ENCODE results near the gene AP5S1. TPM values are rescaled to one million over a fixed set of nuclear protein-coding genes. Genes with fewer than 3 reads are reported as not detected.
"Not testable (repeated sequence)": the region's sequence is repeated elsewhere in the genome, so short reads cannot be mapped to it uniquely, and the experiment has no call there.

AP5S1 gene
- total RNA-seq, 2 donors from 2014 or later = 10.6 to 17.8 TPM

DNA sequence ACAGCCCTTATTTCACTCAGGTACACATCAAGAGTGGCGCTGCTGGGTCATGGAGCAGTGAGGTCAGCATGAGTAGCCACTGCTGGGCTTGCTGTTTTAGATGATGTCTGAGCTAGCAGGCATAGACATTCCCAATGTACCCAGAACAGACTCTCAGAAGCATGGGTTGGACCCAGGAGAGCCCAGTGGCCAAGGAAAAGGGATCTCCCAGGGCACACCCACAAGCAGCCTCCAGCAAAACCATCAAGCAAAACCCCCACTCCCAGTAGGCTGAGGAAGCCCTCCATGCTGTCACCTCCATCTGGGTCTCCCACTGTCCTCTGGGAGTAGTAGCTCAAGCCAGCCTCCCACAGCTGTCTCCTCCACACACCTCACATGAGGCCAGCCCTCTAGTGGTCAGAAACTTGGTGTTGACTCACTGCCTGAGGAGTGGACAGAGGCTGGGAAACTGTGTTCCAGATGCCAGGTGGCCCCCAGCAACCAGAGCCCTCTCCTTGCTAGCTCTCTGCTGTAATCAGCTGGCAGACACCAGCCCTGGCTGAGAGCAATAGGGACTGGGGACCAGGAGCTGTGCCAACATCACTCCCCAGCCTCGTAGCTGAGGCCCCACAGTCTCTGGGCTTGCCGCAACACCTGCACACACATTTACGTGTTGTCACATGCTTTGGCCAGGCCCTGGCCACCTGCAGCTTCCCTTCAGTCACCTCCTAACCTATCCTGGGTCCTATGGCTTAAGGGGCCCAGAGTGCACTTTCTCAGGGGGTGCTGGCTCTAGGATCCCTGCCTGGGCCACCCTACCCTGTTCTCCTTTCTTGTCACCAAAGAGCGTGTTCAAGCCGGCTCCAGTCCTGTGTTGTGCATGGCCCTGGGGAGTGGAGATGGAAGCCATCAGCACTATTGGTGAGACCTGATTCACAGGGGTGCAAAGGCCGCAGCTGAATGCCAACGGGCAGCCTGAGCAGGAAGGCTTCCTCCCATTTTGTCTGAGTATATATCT lies 1.9 kb upstream of the AP5S1 start:
- H3K27ac Mint-ChIP-seq = peak overlapping the region in 1 of 2 donors; percentile 96
- DNase-seq (ENCODE audit: low spot score in 2 of 2) (no peak), ATAC-seq (no peak)
- H3K9me3 Mint-ChIP-seq = no peaks in the 10 kb centered on the region
- H3K36me3 Mint-ChIP-seq = peaks cover 0 to 14% of the 10 kb centered on the region in 2 donors

- Mint-ChIP-seq H3K9me3 (no peaks in the 10 kb centered on the region), H3K36me3 (peaks cover 0 to 14% of the 10 kb centered on the region in 2 donors), H3K27ac (peak overlapping the region; percentile 92 to 96)
- ATAC-seq (no peak), DNase-seq (ENCODE audit: low spot score in 2 of 2) (no peak)
Observed at GRCh38 chr20:3819411-3820047, 818 bp upstream of the AP5S1 start.

- H3K27ac Mint-ChIP-seq = peak overlapping the region; percentile 96 to 97
- DNase-seq (ENCODE audit: low spot score in 2 of 2) (no peak), ATAC-seq (no peak)
- peaks cover 0 to 14% of the 10 kb centered on the region in 2 donors for H3K36me3 Mint-ChIP-seq
- H3K9me3 Mint-ChIP-seq = no peaks in the 10 kb centered on the region
Observed at GRCh38 chr20:3820901-3821727, 767 bp downstream of the AP5S1 start.

DNA sequence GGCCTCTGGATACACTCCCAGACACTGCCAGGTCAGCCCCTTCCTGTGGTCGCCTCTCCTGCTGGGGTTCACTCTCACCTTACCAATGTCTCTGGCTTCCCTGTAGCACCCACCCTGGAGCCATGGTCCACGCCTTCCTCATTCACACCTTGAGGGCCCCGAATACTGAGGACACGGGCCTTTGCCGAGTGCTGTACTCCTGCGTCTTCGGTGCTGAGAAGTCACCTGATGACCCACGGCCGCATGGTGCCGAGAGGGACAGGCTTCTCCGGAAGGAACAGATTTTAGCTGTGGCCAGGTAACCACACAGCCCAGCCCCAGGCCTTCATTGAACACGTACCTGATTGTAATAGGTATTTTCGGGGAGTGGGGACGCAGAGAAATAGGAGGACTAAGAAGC lies 1.6 kb downstream of the AP5S1 start:
- DNase-seq (ENCODE audit: low spot score in 2 of 2) = no peak
- peak overlapping the region in 1 of 2 donors; percentile 96 for H3K27ac Mint-ChIP-seq
- ATAC-seq = no peak
- no peaks in the 10 kb centered on the region for H3K9me3 Mint-ChIP-seq
- H3K36me3 Mint-ChIP-seq = peaks cover 0 to 14% of the 10 kb centered on the region in 2 donors

GRCh38 chr20:3823881-3824280 lies 3.5 kb downstream of the AP5S1 start:
- DNase-seq (ENCODE audit: low spot score in 2 of 2) = no peak
- Mint-ChIP-seq H3K36me3 (peaks cover 0 to 14% of the 10 kb centered on the region in 2 donors), H3K27ac (no peak overlapping the region), H3K9me3 (no peaks in the 10 kb centered on the region)
- ATAC-seq = no peak

DNA sequence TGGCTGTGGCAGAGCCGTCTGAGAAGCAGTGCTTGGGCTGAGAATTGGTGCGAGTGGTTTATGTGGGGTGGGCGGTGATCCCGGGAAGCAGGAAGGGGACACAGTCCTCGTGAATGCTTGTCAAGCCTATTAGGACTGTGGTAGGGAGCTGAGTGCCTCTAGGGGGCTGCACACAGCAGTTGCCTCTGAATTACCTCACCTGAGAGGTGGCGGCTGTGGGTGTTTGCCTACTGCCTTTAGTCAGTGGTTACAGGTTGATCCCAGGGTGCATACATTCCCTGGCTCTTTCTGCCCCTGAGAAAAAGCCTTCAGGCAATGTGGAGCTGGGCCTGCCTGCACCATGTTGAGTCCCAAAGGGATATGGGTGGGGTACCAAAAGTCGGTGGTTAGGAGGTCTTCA lies 5.2 kb downstream of the AP5S1 start:
- Mint-ChIP-seq H3K9me3 (no peaks in the 10 kb centered on the region), H3K36me3 (peaks cover 0 to 14% of the 10 kb centered on the region in 2 donors), H3K27ac (peak overlapping the region in 1 of 2 donors; percentile 38)
- no peak for ATAC-seq
- no peak for DNase-seq (ENCODE audit: low spot score in 2 of 2)

- H3K27ac Mint-ChIP-seq = peak overlapping the region in 1 of 2 donors; percentile 82
- DNase-seq (ENCODE audit: low spot score in 2 of 2) (no peak), ATAC-seq (no peak)
- no peaks in the 10 kb centered on the region for H3K9me3 Mint-ChIP-seq
- H3K36me3 Mint-ChIP-seq = peaks cover 0 to 8% of the 10 kb centered on the region in 2 donors
Observed at GRCh38 chr20:3826420-3826819, 6.1 kb downstream of the AP5S1 start.

- no peak for DNase-seq (ENCODE audit: low spot score in 2 of 2)
- ATAC-seq = no peak
- no peaks in the 10 kb centered on the region for H3K9me3 Mint-ChIP-seq
- no peak overlapping the region for H3K27ac Mint-ChIP-seq
- no peaks in the 10 kb centered on the region for H3K36me3 Mint-ChIP-seq
Observed at GRCh38 chr20:3828798-3829197, 8.5 kb downstream of the AP5S1 start.

GRCh38 chr20:3829891-3830290 lies 9.5 kb downstream of the AP5S1 start:
- not testable (repeated sequence) for DNase-seq (ENCODE audit: low spot score in 2 of 2); H3K36me3 Mint-ChIP-seq; H3K9me3 Mint-ChIP-seq; ATAC-seq; H3K27ac Mint-ChIP-seq

DNA sequence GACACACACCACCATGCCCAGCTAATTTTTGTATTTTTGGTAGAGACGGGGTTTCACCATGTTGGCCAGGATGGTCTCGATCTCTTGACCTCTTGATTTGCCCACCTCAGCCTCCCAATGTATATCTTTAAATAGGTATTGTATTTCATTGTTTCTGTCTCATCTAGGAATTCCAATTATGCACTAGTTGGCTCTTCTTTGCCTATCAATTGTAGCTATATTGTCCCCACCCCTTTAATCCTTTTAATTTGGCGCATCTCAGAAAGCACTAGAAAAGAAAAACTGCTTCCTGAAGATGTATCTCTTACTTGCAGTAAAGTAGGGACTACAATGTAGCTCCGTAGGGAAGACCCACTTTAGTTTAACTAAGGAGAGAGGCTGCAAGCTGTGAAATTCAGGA lies 15.8 kb downstream of the AP5S1 start:
- no peak for DNase-seq (ENCODE audit: low spot score in 2 of 2)
- ATAC-seq = no peak
- Mint-ChIP-seq H3K36me3 (no peaks in the 10 kb centered on the region), H3K9me3 (no peaks in the 10 kb centered on the region), H3K27ac (no peak overlapping the region)

DNA sequence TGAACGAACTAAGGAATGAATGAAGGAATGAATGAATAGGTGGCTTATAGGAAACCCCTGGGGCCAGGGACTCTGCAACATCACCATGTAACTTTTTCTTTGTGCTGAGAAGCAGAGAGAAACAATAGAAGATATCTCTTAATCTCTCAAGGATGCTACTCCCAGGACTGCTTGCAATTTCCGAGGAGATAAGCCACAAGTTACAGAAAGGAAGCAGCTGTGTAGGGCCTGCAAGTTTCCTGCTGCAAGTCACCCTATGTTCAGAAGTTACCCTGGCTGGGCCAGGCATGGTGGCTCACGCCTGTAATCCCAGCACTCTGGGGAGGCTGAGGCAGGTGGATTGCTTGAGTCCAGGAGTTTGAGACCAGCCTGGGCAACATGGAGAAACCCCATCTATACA lies 19.0 kb downstream of the AP5S1 start:
- ATAC-seq (peak in 1 of 2 donors; percentile 30), DNase-seq (ENCODE audit: low spot score in 2 of 2) (no peak)
- Mint-ChIP-seq H3K27ac (peak overlapping the region in 1 of 2 donors; percentile 94), H3K36me3 (no peaks in the 10 kb centered on the region), H3K9me3 (no peaks in the 10 kb centered on the region)

DNA sequence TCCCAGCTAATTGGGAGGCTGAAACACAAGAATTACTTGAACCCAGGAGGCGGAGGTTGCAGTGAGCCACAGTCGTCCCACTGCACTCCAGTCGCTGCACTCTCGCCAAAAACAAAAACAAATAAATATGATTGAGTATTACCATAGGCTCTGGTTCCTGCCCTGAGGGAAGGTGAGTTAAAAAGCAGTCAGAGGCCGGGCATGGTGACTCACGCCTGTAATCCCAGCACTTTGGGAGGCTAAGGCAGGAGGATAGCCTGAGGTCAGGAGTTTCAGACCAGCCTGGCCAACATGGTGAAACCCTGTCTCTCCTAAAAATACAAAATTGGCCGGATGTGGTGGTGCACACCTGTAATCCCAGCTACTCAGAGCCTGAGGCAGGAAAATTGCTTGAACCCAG lies 19.9 kb downstream of the AP5S1 start:
- ATAC-seq; H3K27ac Mint-ChIP-seq; H3K36me3 Mint-ChIP-seq; H3K9me3 Mint-ChIP-seq; DNase-seq (ENCODE audit: low spot score in 2 of 2): not testable (repeated sequence)

DNA sequence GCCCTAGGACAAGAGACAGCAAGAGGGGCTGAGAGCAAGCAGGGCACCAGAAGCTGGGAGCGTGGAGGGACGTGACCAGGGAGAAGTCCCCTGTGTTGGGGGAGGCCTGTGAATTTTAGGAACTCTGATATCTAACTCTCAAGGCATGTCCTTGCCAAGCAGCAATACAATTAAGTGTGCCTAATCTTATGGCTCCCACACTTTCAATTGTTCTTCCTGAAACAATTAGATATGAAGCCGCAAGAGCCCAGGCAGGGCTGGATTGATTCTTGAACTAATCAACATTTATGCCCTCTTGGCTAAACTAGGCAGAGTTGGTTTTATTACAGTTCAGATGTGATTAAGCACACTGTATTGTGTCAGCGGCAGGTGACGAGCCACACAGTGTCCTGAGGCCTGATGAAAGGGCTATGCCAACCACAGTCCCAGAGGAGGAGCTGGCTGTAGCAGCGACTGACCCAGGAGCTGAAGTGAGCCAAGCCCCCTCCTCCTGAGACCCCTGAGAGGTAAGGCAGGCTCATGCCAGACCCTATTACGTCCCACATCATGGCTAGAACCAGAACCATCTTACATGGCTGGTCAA lies 22.1 kb downstream of the AP5S1 start:
- Mint-ChIP-seq H3K27ac (no peak overlapping the region), H3K36me3 (peaks cover 0 to 4% of the 10 kb centered on the region in 2 donors), H3K9me3 (no peaks in the 10 kb centered on the region)
- no peak for ATAC-seq
- no peak for DNase-seq (ENCODE audit: low spot score in 2 of 2)

DNA sequence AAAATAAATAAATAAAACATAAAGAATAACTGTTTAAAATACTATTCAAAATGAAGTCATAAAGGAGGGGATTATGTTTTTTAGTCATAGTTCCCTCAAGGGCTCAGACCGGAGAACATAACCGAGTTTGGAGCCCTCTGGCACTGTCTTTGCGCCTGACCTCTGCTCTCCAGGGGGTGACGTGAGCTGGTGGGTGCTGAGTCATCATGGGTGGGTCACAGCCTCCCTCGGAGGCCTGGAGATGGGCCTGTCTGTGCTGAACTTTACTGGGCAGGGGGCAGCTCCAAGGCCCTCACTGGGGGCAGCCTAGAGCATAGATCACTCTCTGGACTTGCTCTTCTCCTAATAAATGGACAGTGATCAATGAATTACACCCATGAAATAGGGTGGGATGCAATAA lies 23.1 kb downstream of the AP5S1 start:
- Mint-ChIP-seq H3K9me3 (no peaks in the 10 kb centered on the region), H3K27ac (no peak overlapping the region), H3K36me3 (peaks cover 0 to 6% of the 10 kb centered on the region in 2 donors)
- ATAC-seq (no peak), DNase-seq (ENCODE audit: low spot score in 2 of 2) (no peak)

DNA sequence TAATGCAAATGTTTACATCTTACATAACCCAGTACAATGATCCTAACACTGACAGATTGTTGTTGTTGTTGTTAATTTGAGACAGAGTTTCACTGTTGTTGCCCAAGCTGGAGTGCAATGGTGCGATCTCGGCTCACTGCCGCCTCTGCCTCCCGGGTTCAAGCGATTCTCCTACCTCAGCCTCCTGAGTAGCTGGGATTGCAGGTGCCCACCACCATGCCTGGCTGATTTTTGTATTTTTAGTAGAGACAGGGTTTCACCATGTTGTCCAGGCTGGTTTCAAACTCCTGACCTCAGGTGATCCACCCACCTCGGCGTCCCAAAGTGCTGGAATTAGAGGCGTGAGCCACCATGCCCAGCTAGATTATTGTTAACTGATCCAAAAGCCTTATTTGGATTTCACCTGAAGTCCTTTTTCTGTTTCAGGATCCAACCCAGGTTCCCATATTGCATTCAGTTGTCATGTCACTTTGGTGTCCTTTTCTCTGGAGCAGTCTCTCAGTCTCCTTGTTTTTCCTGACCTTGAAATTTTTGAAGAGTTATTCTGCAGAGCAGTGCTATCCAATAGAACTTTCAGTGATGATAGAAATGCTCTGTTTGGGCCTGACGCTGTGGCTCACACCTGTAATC lies 23.8 kb downstream of the AP5S1 start:
- H3K27ac Mint-ChIP-seq, H3K9me3 Mint-ChIP-seq, ATAC-seq: not testable (repeated sequence)

DNA sequence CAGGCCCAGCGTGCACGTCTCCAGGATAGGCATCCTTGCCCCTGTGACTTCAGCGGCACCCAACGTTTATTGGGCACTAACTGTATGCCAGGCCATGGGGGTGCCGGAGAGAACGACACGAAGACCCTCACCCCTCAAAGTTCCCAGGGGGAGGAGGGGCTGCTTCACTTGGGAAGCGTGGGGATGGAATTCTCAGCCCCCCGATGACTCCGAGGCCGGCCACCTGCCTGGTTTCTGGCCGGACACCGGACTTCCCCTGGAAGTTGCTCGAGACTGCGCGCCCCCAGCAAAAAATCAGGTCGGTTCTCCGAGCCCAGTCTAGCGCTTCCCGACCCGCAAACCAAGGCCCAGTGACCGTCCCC lies 26.0 kb downstream of the AP5S1 start:
- ATAC-seq = no peak
- peak overlapping the region; percentile 93 to 95 for H3K27ac Mint-ChIP-seq
- peaks cover 0 to 6% of the 10 kb centered on the region in 2 donors for H3K36me3 Mint-ChIP-seq
- no peaks in the 10 kb centered on the region for H3K9me3 Mint-ChIP-seq
- DNase-seq (ENCODE audit: low spot score in 2 of 2) = peak in 1 of 2 donors; percentile 20

More for the DNA sequence above, 23.8 kb downstream of the AP5S1 start:
- not testable (repeated sequence) for H3K36me3 Mint-ChIP-seq; DNase-seq (ENCODE audit: low spot score in 2 of 2)

Measured in activated naive CD4-positive, alpha-beta T cell treated with anti-CD3 and anti-CD28 coated beads, Interleukin-2, amount 50 U/mL, for 72 hours (primary cell).